ENCODE data around the gene DENND2A.

- no peak for TF ChIP-seq POLR2A (IDR thresholded peaks at IDR 0.05)
- no peak for TF ChIP-seq CTCF (IDR thresholded peaks at IDR 0.05)
- no peak for TF ChIP-seq EP300 (IDR thresholded peaks at IDR 0.05)
- TF ChIP-seq POLR2AphosphoS5 (IDR thresholded peaks at IDR 0.05): no peak
These were observed 26.9 kb upstream of the DENND2A start for GRCh38 chr7:140667476-140667875.

Measured in gastroesophageal sphincter (tissue), 3 donors.